ENCODE measurements around the gene FRRS1. TPM values are rescaled to one million over a fixed set of nuclear protein-coding genes. Genes with fewer than 3 reads are reported as not detected.

The FRRS1 gene
- total and polyA plus RNA-seq, 10 of the 15 experiments (the other 5 are each of a cell fraction or from before 2014, with no cell fraction given) = 0.13 to 18.9 (median 8.0) TPM

GRCh38 chr1:99723251-99723650 lies 43.2 kb downstream of the FRRS1 start:
- in situ Hi-C loops (cut with MboI) (no loop called here), intact Hi-C loops (cut with micrococcal nuclease; ENCODE audit: unreplicated experiment) (no loop called here)
- H4K20me1 ChIP-seq (ENCODE audit: control insufficient read depth, insufficient read depth) = no peaks in the 10 kb centered on the region
- DNase-seq (ENCODE audit: low read depth, low spot score) (no peak), ATAC-seq (no peak), FAIRE-seq (no peak)
- 84% methylated on average over 3 of the region's 3 CpGs for WGBS (ENCODE audit: insufficient coverage, insufficient replicate concordance, low lambda C conversion rate, missing lambda C conversion rate)
- H3K4me3 ChIP-seq = no peak overlapping the region
- ChIA-PET RAD21 (ENCODE audit: unreplicated experiment) (no interaction called here), POLR2A (no interaction called here), SMC1A (ENCODE audit: uncharacterized antibody, unreplicated experiment) (no interaction called here), CTCF (no interaction called here)
- BruUV-seq (replicated peaks) = no TSS peak
- H3K9me3 ChIP-seq (replicated peaks; ENCODE audit: control insufficient read depth, insufficient read depth, low read length) = no peaks in the 10 kb centered on the region
- H3K36me3 ChIP-seq (ENCODE audit: control insufficient read depth in 2 of 2, insufficient read depth in 2 of 2, low read length in 1 of 2) = peaks cover 0 to 9% of the 10 kb centered on the region in 2 experiments; a peak in 1 of 4 replicates
- H3K9ac ChIP-seq (ENCODE audit: control insufficient read depth, insufficient read depth, low read length) = no peak overlapping the region
- no peaks in the 10 kb centered on the region for H3K4me1 ChIP-seq (ENCODE audit: control insufficient read depth, insufficient read depth, low read length)
- H2AFZ ChIP-seq (ENCODE audit: control insufficient read depth, low read depth, low read length) = no peak overlapping the region
- no peak overlapping the region for H3K4me2 ChIP-seq (ENCODE audit: control insufficient read depth, insufficient read depth)
- no peaks in the 10 kb centered on the region for H3K27me3 ChIP-seq (replicated peaks in 1 of 2; ENCODE audit: control insufficient read depth in 2 of 2, insufficient read depth in 2 of 2, low read length in 1 of 2)
- TF ChIP-seq NBN (IDR thresholded peaks at IDR 0.05) = no peak
- no peak for TF ChIP-seq ZSCAN29 (IDR thresholded peaks at IDR 0.05)
- no peak for TF ChIP-seq GATAD2B (conservative IDR thresholded peaks at IDR 0.05; ENCODE audit: low read depth)
- no peak for TF ChIP-seq MXI1 (IDR thresholded peaks at IDR 0.05; ENCODE audit: low read depth, low read length)
- TF ChIP-seq CBFB (IDR thresholded peaks at IDR 0.05; ENCODE audit: low read depth) = no peak
- no peak for TF ChIP-seq ASH2L (IDR thresholded peaks at IDR 0.05; ENCODE audit: borderline replicate concordance, low read depth)
- no peak for TF ChIP-seq YBX1 (IDR thresholded peaks at IDR 0.05)
- no peak for TF ChIP-seq FOXM1 (IDR thresholded peaks at IDR 0.05; ENCODE audit: low read depth, low read length)
- no peak for TF ChIP-seq RAD51 (IDR thresholded peaks at IDR 0.05)
- TF ChIP-seq KAT2A (conservative IDR thresholded peaks at IDR 0.05; ENCODE audit: control insufficient read depth, low read depth, low read length) = no peak
- no peak for TF ChIP-seq CHD1 (IDR thresholded peaks at IDR 0.05; ENCODE audit: low read depth, low read length)
- no peak for TF ChIP-seq RUNX3 (IDR thresholded peaks at IDR 0.05; ENCODE audit: low read length)
- TF ChIP-seq MEF2B (IDR thresholded peaks at IDR 0.05; ENCODE audit: partially characterized antibody, poor library complexity, severe bottlenecking) = no peak
- no peak for TF ChIP-seq CHD2 (IDR thresholded peaks at IDR 0.05; ENCODE audit: borderline replicate concordance, low read depth, low read length)
- TF ChIP-seq ZNF622 (IDR thresholded peaks at IDR 0.05) = no peak
- H3K79me2 ChIP-seq (ENCODE audit: control insufficient read depth, insufficient read depth, low read length) = no peaks in the 10 kb centered on the region
- no peak overlapping the region for H3K27ac ChIP-seq (ENCODE audit: control insufficient read depth, insufficient read depth)
